ENCODE results near the gene WNT4. TPM values are rescaled to one million over a fixed set of nuclear protein-coding genes. Genes with fewer than 3 reads are reported as not detected.

The WNT4 gene
- total RNA-seq, 2 donors from 2014 or later, result 0.44 TPM; not detected in 1

GRCh38 chr1:22169816-22170215 is 26.9 kb upstream of the WNT4 start:
- Histone ChIP-seq H3K27ac (ENCODE audit: low read depth, low read length) (no peak overlapping the region), H3K27me3 (ENCODE audit: control insufficient read depth, insufficient read depth, low read length, poor library complexity, severe bottlenecking) (no peaks in the 10 kb centered on the region), H3K36me3 (ENCODE audit: control insufficient read depth, insufficient read depth, low read length) (no peaks in the 10 kb centered on the region), H3K4me1 (ENCODE audit: control insufficient read depth, insufficient read depth, low read length) (peaks cover 7% of the 10 kb centered on the region), H3K4me3 (ENCODE audit: low read length) (no peak overlapping the region), H3K9ac (ENCODE audit: extremely low read depth, low read length, poor library complexity, severe bottlenecking) (no peak overlapping the region), H3K9me3 (ENCODE audit: control insufficient read depth, low read length) (no peaks in the 10 kb centered on the region)
- H3K4me1 Mint-ChIP-seq, result peaks cover 21% of the 10 kb centered on the region
- H3K27ac Mint-ChIP-seq, result no peak overlapping the region
- no peak for TF ChIP-seq CTCF (conservative IDR thresholded peaks at IDR 0.05)
- DNase-seq, result no peak
- H3K36me3 Mint-ChIP-seq (ENCODE audit: low read depth), result no peaks in the 10 kb centered on the region
- H3K27me3 Mint-ChIP-seq (ENCODE audit: insufficient read depth), result peaks cover 2% of the 10 kb centered on the region
- no peaks in the 10 kb centered on the region for H3K9me3 Mint-ChIP-seq
- 94 to 95% methylated on average over 3 to 4 of the region's 4 CpGs for WGBS, 2 experiments (ENCODE audit: insufficient coverage in 1 of 2, insufficient read length in 1 of 2)
- H3K4me3 Mint-ChIP-seq, result no peak overlapping the region

GRCh38 chr1:22168412-22168973 is 25.6 kb upstream of the WNT4 start:
- H3K4me3 ChIP-seq (ENCODE audit: low read length), result no peak overlapping the region
- no peak overlapping the region for H3K9ac ChIP-seq (ENCODE audit: extremely low read depth, low read length, poor library complexity, severe bottlenecking)
- 81 to 100% methylated on average over 1 to 4 of the region's 4 CpGs for WGBS, 2 experiments (ENCODE audit: insufficient coverage in 1 of 2, insufficient read length in 1 of 2)
- H3K4me3 Mint-ChIP-seq, result no peak overlapping the region
- H3K27ac Mint-ChIP-seq, result no peak overlapping the region
- no peaks in the 10 kb centered on the region for H3K9me3 ChIP-seq (ENCODE audit: control insufficient read depth, low read length)
- H3K27ac ChIP-seq (ENCODE audit: low read depth, low read length), result no peak overlapping the region
- H3K9me3 Mint-ChIP-seq, result no peaks in the 10 kb centered on the region
- H3K36me3 Mint-ChIP-seq (ENCODE audit: low read depth), result no peaks in the 10 kb centered on the region
- H3K4me1 ChIP-seq (ENCODE audit: control insufficient read depth, insufficient read depth, low read length), result peaks cover 7% of the 10 kb centered on the region
- DNase-seq, result no peak
- H3K27me3 ChIP-seq (ENCODE audit: control insufficient read depth, insufficient read depth, low read length, poor library complexity, severe bottlenecking), result no peaks in the 10 kb centered on the region
- no peaks in the 10 kb centered on the region for H3K36me3 ChIP-seq (ENCODE audit: control insufficient read depth, insufficient read depth, low read length)
- peaks cover 9% of the 10 kb centered on the region for H3K4me1 Mint-ChIP-seq
- no peak for TF ChIP-seq CTCF (conservative IDR thresholded peaks at IDR 0.05)
- H3K27me3 Mint-ChIP-seq (ENCODE audit: insufficient read depth), result peaks cover 2% of the 10 kb centered on the region

- 88% methylated on average over 1 of the region's 1 CpG; no CpG with 5 or more reads in 1 of the 2 experiments for WGBS, 2 experiments (ENCODE audit: insufficient coverage in 1 of 2, insufficient read length in 1 of 2)
- DNase-seq, result no peak
- H3K4me1 ChIP-seq (ENCODE audit: control insufficient read depth, insufficient read depth, low read length), result no peaks in the 10 kb centered on the region
- H3K9me3 ChIP-seq (ENCODE audit: control insufficient read depth, low read length), result no peaks in the 10 kb centered on the region
- no peak for TF ChIP-seq CTCF (conservative IDR thresholded peaks at IDR 0.05)
- no peaks in the 10 kb centered on the region for H3K27me3 ChIP-seq (ENCODE audit: control insufficient read depth, insufficient read depth, low read length, poor library complexity, severe bottlenecking)
- Mint-ChIP-seq H3K27ac (no peak overlapping the region), H3K4me1 (no peaks in the 10 kb centered on the region), H3K36me3 (ENCODE audit: low read depth) (no peaks in the 10 kb centered on the region), H3K27me3 (ENCODE audit: insufficient read depth) (peaks cover 5% of the 10 kb centered on the region), H3K9me3 (no peaks in the 10 kb centered on the region), H3K4me3 (no peak overlapping the region)
- no peak overlapping the region for H3K9ac ChIP-seq (ENCODE audit: extremely low read depth, low read length, poor library complexity, severe bottlenecking)
- H3K36me3 ChIP-seq (ENCODE audit: control insufficient read depth, insufficient read depth, low read length), result no peaks in the 10 kb centered on the region
- no peak overlapping the region for H3K4me3 ChIP-seq (ENCODE audit: low read length)
- H3K27ac ChIP-seq (ENCODE audit: low read depth, low read length), result no peak overlapping the region
Observed at GRCh38 chr1:22166439-22166838, 23.5 kb upstream of the WNT4 start.
